ENCODE data around the gene PCNA.

- TF ChIP-seq CTCF (conservative IDR thresholded peaks at IDR 0.05; ENCODE audit: low read depth in 2 of 2) (no peak), EZH2 (IDR thresholded peaks at IDR 0.05; ENCODE audit: low read depth, unreplicated experiment) (no peak), JUNB (IDR thresholded peaks at IDR 0.05; ENCODE audit: unreplicated experiment) (no peak), EZH2phosphoT487 (IDR thresholded peaks at IDR 0.05; ENCODE audit: unreplicated experiment) (no peak), ZNF114 (CRISPR knock-in tag; IDR thresholded peaks at IDR 0.05) (no peak), REST (IDR thresholded peaks at IDR 0.05; ENCODE audit: unreplicated experiment) (no peak), CREB1 (CRISPR knock-in tag; IDR thresholded peaks at IDR 0.05; ENCODE audit: low read depth) (no peak), POLR2AphosphoS5 (IDR thresholded peaks at IDR 0.05; ENCODE audit: low read depth) (no peak)
Observed at GRCh38 chr20:5160882-5161281, 41.1 kb upstream of the PCNA start.
